A673 (cell line): ENCODE results near the gene ZNRF3. TPM values are rescaled to one million over a fixed set of nuclear protein-coding genes. Genes with fewer than 3 reads are reported as not detected.

Experiments
- BruUV-seq: library from RNA; stranded (reverse); fragments of 400-500 nt; replicated peaks from 2 replicates; lab custom pipeline; 2021; lab: Mats Ljungman, UMichigan
- CTCF ChIA-PET: fragments of 300-600 bp; sonication (Branson Sonifier 250); formaldehyde crosslinking; loops from one replicate; lab custom pipeline; 2022; ENCODE audit warnings: antibody characterized with exemption; lab: Charles Lee
- POLR2A ChIA-PET: fragments of 300-600 bp; sonication (Branson Sonifier 250); formaldehyde crosslinking; loops from one replicate; lab custom pipeline; 2022; ENCODE audit warnings: antibody characterized with exemption; ENCODE audit not compliant: low non-redundant PET; lab: Charles Lee
- DNase-seq: peaks from one replicate; pipeline ENCODE4 v3.0.0-alpha.2; 2015; ENCODE audit warnings: low spot score
- H3K27ac ChIP-seq: fragments of 200-600 bp; sonication (generic); 2 replicates; pipeline ENCODE4 v1.5.1; 2016; ENCODE audit warnings: mixed run types, low read depth, mild to moderate bottlenecking, mixed read lengths, antibody characterized with exemption, low read length; ENCODE audit not compliant: poor library complexity, severe bottlenecking
- H3K27me3 ChIP-seq: fragments of 200-600 bp; sonication (generic); replicated peaks from 2 replicates; pipeline ENCODE4 v1.6.1; 2017; ENCODE audit warnings: mixed run types, low read depth, mild to moderate bottlenecking, mixed read lengths, antibody characterized with exemption, low read length; ENCODE audit not compliant: insufficient read depth, poor library complexity
- H3K36me3 ChIP-seq: fragments of 200-600 bp; sonication (generic); 2 replicates; pipeline ENCODE4 v1.6.1; 2016; ENCODE audit warnings: mixed run types, mild to moderate bottlenecking, mixed read lengths, antibody characterized with exemption, low read length; ENCODE audit not compliant: insufficient read depth, poor library complexity, severe bottlenecking
- H3K4me1 ChIP-seq: fragments of 200-600 bp; sonication (generic); 2 replicates; pipeline ENCODE4 v1.6.1; 2017; ENCODE audit warnings: mixed run types, mild to moderate bottlenecking, mixed read lengths, antibody characterized with exemption, low read length; ENCODE audit not compliant: insufficient read depth, poor library complexity, severe bottlenecking
- H3K4me3 ChIP-seq: fragments of 200-600 bp; sonication (generic); 2 replicates; pipeline ENCODE4 v1.5.1; 2016; ENCODE audit warnings: low read depth, mixed run types, mild to moderate bottlenecking, mixed read lengths, low read length; ENCODE audit not compliant: poor library complexity, severe bottlenecking
- H3K9me3 ChIP-seq: fragments of 200-600 bp; sonication (generic); 2 replicates; pipeline ENCODE4 v1.6.1; 2016; ENCODE audit warnings: mixed run types, low read depth, mild to moderate bottlenecking, mixed read lengths, antibody characterized with exemption, low read length; ENCODE audit not compliant: poor library complexity, severe bottlenecking
- CTCF ChIP-seq: fragments of 300-800, 200-600 bp; sonication (generic); conservative IDR thresholded peaks from 2 replicates; pipeline ENCODE4 v1.5.1; 2017; ENCODE audit warnings: low read depth, mild to moderate bottlenecking, antibody characterized with exemption, low read length, moderate library complexity, mixed read lengths
- EZH2 ChIP-seq: fragments of 200-600 bp; sonication (generic); IDR thresholded peaks from 2 replicates; pipeline ENCODE4 v1.6.1; 2017; ENCODE audit warnings: borderline replicate concordance, low read depth, mild to moderate bottlenecking, mixed read lengths, antibody characterized with exemption, low read length; ENCODE audit not compliant: poor library complexity, severe bottlenecking
- intact Hi-C: fragments of 100-400 bp; cut with micrococcal nuclease; formaldehyde crosslinking; loops from one replicate; pipeline ENCODE4 v1.10.0; 2022; ENCODE audit not compliant: unreplicated experiment
- total RNA-seq: library from RNA; stranded (reverse); gene quantifications from 2 replicates; pipeline ENCODE4 v1.2.3, GENCODE V29; 2021

ZNRF3 gene
- total RNA-seq, 1 experiment from 2014 or later: 11.9 TPM

- BruUV-seq: no TSS peak
- no peaks in the 10 kb centered on the region for H3K9me3 ChIP-seq
- H3K27me3 ChIP-seq: no peaks in the 10 kb centered on the region
- H3K36me3 ChIP-seq: peaks cover 6% of the 10 kb centered on the region
- TF ChIP-seq CTCF: peak; percentile 98
- TF ChIP-seq EZH2: no peak
- no peaks in the 10 kb centered on the region for H3K4me1 ChIP-seq
- no peak overlapping the region for H3K27ac ChIP-seq
- DNase-seq: peak; percentile 83
- no peak overlapping the region for H3K4me3 ChIP-seq
- intact Hi-C loops: loop anchor here (1.0 to 10.0 kb wide), 3 partner anchors 185 to 440 kb away; no protein-coding TSS in a partner anchor
- ChIA-PET POLR2A (interaction anchor here (0.7 kb wide), 2 partner anchors 202 to 1020 kb away, joined by 5 to 15 read pairs; no protein-coding TSS in a partner anchor), CTCF (interaction anchor here (0.5 to 2.9 kb wide), 12 partner anchors 12 to 440 kb away, joined by 3 to 54 read pairs (median 4); partner anchors contain the start of gene KREMEN1)
Observed at GRCh38 chr22:29040385-29041275, 157.3 kb downstream of the ZNRF3 start.

DNA sequence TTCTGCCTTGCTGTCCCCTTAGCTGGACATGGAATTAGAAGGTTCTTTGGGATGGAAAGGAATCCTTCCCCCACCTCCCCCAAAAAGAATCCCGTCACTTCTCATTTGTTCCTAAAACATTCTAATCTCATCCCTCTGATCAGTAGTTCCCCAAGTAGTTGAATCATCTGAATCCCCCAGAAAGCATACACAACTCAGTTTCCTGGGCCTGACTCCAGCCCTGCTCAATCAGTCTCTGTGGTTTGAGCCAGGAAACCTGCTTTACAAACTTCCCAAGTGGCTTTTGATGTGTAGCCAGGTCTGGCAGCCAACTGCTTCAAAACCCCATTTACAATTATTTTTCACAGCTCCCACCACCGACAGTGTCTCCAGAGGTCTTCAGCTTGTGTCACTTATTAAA is 158.0 kb downstream of the ZNRF3 start:
- Histone ChIP-seq H3K4me3 (no peak overlapping the region), H3K27me3 (no peaks in the 10 kb centered on the region), H3K27ac (no peak overlapping the region), H3K9me3 (no peaks in the 10 kb centered on the region), H3K4me1 (no peaks in the 10 kb centered on the region), H3K36me3 (peaks cover 6% of the 10 kb centered on the region)
- TF ChIP-seq CTCF: no peak
- TF ChIP-seq EZH2: no peak
- POLR2A ChIA-PET: no interaction called here
- intact Hi-C loops: loop anchor here (10.0 kb wide), 1 partner anchor 203 kb away; no protein-coding TSS in a partner anchor
- DNase-seq: no peak
- BruUV-seq: no TSS peak
- CTCF ChIA-PET: interaction anchor here (1.1 to 2.9 kb wide), 2 partner anchors 185 to 212 kb away, joined by 3 to 54 read pairs; no protein-coding TSS in a partner anchor

DNA sequence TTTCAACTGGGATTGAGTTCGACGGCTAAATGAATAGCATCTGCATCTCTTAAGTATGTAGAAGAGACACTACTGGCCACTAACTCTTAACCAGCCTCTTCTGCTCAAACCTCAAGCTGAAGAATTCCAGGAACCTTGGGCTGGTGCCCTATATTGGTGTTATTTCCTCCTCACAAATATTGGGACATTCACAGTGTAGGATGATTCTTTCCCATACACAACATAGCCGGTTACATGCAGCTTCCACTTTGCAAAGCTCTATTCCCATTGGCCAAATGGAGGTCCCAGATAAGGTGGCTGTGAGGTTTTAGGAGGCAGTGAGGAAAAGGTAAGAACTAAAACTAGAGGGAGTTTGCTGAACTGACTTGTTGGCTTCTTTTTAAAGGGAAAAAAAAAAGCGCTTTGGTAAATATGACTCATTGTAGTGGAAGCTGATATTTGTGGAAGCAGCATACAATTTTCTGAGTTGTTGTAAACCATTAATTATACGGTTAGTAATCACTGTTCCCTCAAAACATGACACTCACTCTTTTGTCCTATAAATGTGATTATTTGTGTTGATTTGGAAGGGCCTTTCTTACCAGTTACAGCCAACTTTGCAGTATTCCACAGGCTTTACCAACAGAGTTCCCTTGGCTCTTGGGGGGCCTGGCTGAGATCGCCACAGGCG is 160.7 kb downstream of the ZNRF3 start:
- Histone ChIP-seq H3K27ac (no peak overlapping the region), H3K27me3 (no peaks in the 10 kb centered on the region), H3K4me3 (no peak overlapping the region), H3K9me3 (no peaks in the 10 kb centered on the region), H3K36me3 (peaks cover 9% of the 10 kb centered on the region), H3K4me1 (no peaks in the 10 kb centered on the region)
- no TSS peak for BruUV-seq
- TF ChIP-seq EZH2: no peak
- TF ChIP-seq CTCF: no peak
- DNase-seq: no peak
- intact Hi-C loops: loop anchor here (10.0 kb wide), 1 partner anchor 201 kb away; no protein-coding TSS in a partner anchor
- POLR2A ChIA-PET: no interaction called here
- CTCF ChIA-PET: no interaction called here
